Activated T-helper 17 cell treated with anti-CD3 and anti-CD28 coated beads, Interleukin-2, amount 50 U/mL, for 72 hours (primary cell): ENCODE measurements around the gene RBBP8NL. TPM values are rescaled to one million over a fixed set of nuclear protein-coding genes. Genes with fewer than 3 reads are reported as not detected.
"Not testable (repeated sequence)": the region's sequence is repeated elsewhere in the genome, so short reads cannot be mapped to it uniquely, and the experiment has no call there.

ENCODE experiments used
- ATAC-seq: fragments of 150-1000 bp; cut with Tn5 transposase; replicated peaks from 2 replicates; pipeline ENCODE4 v1.10.0; 2021; ENCODE audit warnings: mild to moderate bottlenecking, moderate library complexity
- H3K27ac Mint-ChIP-seq: one replicate; pipeline ENCODE4 v1.8.0; 2022; ENCODE audit warnings: mixed read lengths
- H3K27me3 Mint-ChIP-seq: one replicate; pipeline ENCODE4 v1.8.0; 2022; ENCODE audit warnings: mixed read lengths
- H3K36me3 Mint-ChIP-seq: one replicate; pipeline ENCODE4 v1.8.0; 2022; ENCODE audit warnings: low read depth, mild to moderate bottlenecking, mixed read lengths
- H3K4me1 Mint-ChIP-seq: one replicate; pipeline ENCODE4 v1.8.0; 2022; ENCODE audit warnings: mixed read lengths
- H3K4me3 Mint-ChIP-seq: one replicate; pipeline ENCODE4 v1.8.0; 2022; ENCODE audit warnings: mild to moderate bottlenecking, mixed read lengths
- H3K9me3 Mint-ChIP-seq: one replicate; pipeline ENCODE4 v1.8.0; 2022; ENCODE audit warnings: mixed read lengths
- total RNA-seq, 2 donors: library from RNA; stranded (reverse); gene quantifications; one replicate each; pipeline ENCODE4 v1.2.3, GENCODE V29; 2022

RBBP8NL gene
- total RNA-seq, 2 donors from 2014 or later, result not detected

GRCh38 chr20:62381202-62381797 lies 46.0 kb downstream of the RBBP8NL start:
- Mint-ChIP-seq H3K27ac (no peak overlapping the region), H3K27me3 (no peaks in the 10 kb centered on the region), H3K4me3 (no peak overlapping the region), H3K4me1 (peaks cover 14% of the 10 kb centered on the region), H3K9me3 (no peaks in the 10 kb centered on the region), H3K36me3 (peaks cover 12% of the 10 kb centered on the region)
- ATAC-seq, result no peak

GRCh38 chr20:62378215-62378614 lies 49.1 kb downstream of the RBBP8NL start:
- Mint-ChIP-seq H3K9me3 (no peaks in the 10 kb centered on the region), H3K27me3 (peaks cover 4% of the 10 kb centered on the region), H3K4me3 (no peak overlapping the region), H3K27ac (no peak overlapping the region), H3K4me1 (peaks cover 9% of the 10 kb centered on the region), H3K36me3 (peaks cover 7% of the 10 kb centered on the region)
- no peak for ATAC-seq

GRCh38 chr20:62377615-62378178 lies 49.6 kb downstream of the RBBP8NL start:
- no peak overlapping the region for H3K27ac Mint-ChIP-seq
- no peak overlapping the region for H3K4me3 Mint-ChIP-seq
- H3K4me1 Mint-ChIP-seq, result peaks cover 12% of the 10 kb centered on the region
- no peaks in the 10 kb centered on the region for H3K9me3 Mint-ChIP-seq
- H3K27me3 Mint-ChIP-seq, result peaks cover 9% of the 10 kb centered on the region
- ATAC-seq, result no peak
- peaks cover 7% of the 10 kb centered on the region for H3K36me3 Mint-ChIP-seq

- no peaks in the 10 kb centered on the region for H3K9me3 Mint-ChIP-seq
- no peak for ATAC-seq
- no peak overlapping the region for H3K4me3 Mint-ChIP-seq
- peaks cover 10% of the 10 kb centered on the region for H3K4me1 Mint-ChIP-seq
- no peak overlapping the region for H3K27ac Mint-ChIP-seq
- peaks cover 5% of the 10 kb centered on the region for H3K36me3 Mint-ChIP-seq
- H3K27me3 Mint-ChIP-seq, result peaks cover 9% of the 10 kb centered on the region
Observed at GRCh38 chr20:62377064-62377461, 50.3 kb downstream of the RBBP8NL start.

DNA sequence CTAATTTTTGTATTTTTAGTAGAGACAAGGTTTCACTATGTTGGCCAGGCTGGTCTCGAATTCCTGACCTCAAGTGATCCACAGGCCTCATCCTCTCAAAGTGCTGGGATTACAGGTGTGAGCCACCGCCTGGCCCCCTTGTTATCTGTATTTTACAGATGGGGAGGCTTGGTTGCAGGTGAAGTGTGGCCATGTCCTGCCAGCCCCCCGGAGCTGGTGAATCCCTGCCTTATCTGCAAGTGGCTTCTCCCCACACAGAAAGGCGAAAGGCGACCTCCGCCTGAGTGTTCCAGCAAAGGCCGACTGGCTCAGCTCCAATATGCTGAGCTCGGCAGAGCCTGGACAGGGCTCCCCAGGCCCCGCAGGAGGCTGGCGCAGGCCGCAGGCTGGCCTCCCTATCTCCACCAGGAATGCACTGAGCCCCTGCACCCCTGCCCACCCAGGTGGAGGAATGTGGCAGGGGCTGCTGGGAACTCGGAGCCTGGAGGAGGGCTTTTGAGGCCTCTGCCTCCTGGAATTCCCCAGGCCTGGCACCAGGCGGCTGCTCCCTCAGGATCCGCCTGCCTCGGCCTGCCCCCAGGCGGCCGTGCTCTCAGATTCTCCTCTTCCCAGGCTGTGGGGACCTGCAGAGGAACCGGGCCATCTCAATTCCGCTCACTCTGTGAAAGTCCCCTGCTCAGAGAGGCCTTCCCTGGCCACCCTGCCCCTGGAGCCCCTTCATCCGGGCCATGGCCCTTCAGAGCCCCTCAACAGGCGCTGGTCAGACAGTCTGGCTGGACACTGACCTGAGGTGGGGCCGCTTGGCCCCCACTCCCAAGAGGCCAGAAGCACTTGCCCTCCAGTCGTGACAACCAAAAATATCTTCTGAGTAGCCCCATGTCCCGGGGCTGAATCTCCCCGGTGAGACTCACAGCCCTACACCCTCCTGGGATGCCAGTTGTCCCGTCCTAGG lies 51.0 kb downstream of the RBBP8NL start:
- no peak overlapping the region for H3K4me3 Mint-ChIP-seq
- H3K36me3 Mint-ChIP-seq, result no peaks in the 10 kb centered on the region
- peaks cover 9% of the 10 kb centered on the region for H3K27me3 Mint-ChIP-seq
- ATAC-seq, result no peak
- H3K9me3 Mint-ChIP-seq, result no peaks in the 10 kb centered on the region
- no peak overlapping the region for H3K27ac Mint-ChIP-seq
- peaks cover 6% of the 10 kb centered on the region for H3K4me1 Mint-ChIP-seq

DNA sequence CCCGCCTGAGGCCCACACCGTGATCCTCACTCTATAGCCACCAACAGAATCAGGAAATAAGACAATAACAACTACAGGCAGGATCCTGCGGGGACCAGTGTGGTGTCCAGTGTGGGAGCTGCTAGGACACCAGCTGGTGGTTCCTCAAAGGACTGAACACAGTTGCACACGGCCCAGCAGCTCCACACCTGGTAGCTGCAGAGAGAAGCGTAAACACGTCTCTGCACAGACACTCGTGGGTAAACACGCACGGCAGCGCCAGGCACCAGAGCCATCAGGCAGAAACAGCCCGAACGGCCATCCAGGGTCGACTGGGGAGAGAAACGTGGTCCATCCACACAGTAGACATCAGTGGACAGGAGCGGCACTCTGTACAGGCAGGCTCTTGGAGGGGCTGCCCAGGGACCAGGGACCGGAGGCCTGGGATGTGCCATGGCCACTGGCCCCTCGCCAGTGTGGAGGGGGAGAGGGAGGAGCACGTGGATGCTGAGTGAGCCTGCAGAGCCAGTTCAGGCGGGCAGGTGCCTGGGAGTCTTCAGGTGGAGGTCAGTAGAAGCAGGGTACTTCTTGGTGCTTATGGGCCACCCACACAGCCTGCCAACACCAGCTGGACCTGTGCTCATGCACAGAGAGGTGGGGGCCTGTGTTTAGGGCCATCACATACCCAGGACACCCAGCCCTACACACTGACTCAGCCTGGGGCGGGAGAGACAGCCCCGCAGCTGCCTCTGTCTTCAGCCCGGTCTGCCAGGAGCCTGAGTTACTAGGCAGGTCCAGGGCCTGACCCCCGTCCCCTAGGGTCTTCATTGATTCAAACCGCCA lies 52.8 kb downstream of the RBBP8NL start:
- H3K27me3 Mint-ChIP-seq, result peaks cover 10% of the 10 kb centered on the region
- H3K4me1 Mint-ChIP-seq, result peaks cover 6% of the 10 kb centered on the region

DNA sequence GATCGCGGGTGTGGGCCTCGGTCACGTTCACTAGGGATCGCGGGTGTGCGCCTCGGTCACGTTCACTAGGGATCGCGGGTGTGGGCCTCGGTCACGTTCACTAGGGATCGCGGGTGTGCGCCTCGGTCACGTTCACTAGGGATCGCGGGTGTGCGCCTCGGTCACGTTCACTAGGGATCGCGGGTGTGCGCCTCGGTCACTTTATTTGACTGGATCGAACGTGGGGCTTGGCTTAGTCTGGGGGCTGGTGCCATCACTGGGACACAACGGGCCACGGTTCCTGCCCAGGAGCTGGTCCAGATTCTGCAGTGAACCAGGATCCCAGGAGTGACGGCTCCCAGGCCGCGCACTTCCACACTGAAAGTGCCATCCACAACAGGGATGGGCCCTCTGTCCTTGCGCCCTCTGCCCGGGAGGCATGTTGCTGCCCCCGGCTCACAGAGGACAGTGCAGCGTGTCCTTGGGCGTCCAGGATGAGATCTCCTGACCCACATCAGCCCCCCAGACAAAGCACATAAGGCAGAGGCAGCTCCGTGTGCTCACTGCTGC lies 53.6 kb downstream of the RBBP8NL start:
- Mint-ChIP-seq H3K27me3 (peaks cover 13% of the 10 kb centered on the region), H3K27ac (peak overlapping the region; percentile 55)
- not testable (repeated sequence) for H3K9me3 Mint-ChIP-seq, ATAC-seq, H3K4me1 Mint-ChIP-seq, H3K4me3 Mint-ChIP-seq, H3K36me3 Mint-ChIP-seq

More for the DNA sequence above, 52.8 kb downstream of the RBBP8NL start:
- ATAC-seq, result no peak
- Mint-ChIP-seq H3K27ac (peak overlapping the region; percentile 55), H3K4me3 (no peak overlapping the region), H3K9me3 (no peaks in the 10 kb centered on the region), H3K36me3 (no peaks in the 10 kb centered on the region)

GRCh38 chr20:62372042-62372993 lies 55.0 kb downstream of the RBBP8NL start:
- Mint-ChIP-seq H3K36me3 (no peaks in the 10 kb centered on the region), H3K27ac (no peak overlapping the region), H3K9me3 (no peaks in the 10 kb centered on the region), H3K27me3 (peaks cover 18% of the 10 kb centered on the region), H3K4me1 (peaks cover 6% of the 10 kb centered on the region), H3K4me3 (no peak overlapping the region)
- no peak for ATAC-seq

GRCh38 chr20:62371588-62372041 lies 55.7 kb downstream of the RBBP8NL start:
- no peak for ATAC-seq
- Mint-ChIP-seq H3K36me3 (no peaks in the 10 kb centered on the region), H3K9me3 (no peaks in the 10 kb centered on the region), H3K4me3 (no peak overlapping the region), H3K4me1 (peaks cover 6% of the 10 kb centered on the region), H3K27ac (no peak overlapping the region), H3K27me3 (peaks cover 18% of the 10 kb centered on the region)

- no peaks in the 10 kb centered on the region for H3K9me3 Mint-ChIP-seq
- H3K4me1 Mint-ChIP-seq, result peaks cover 6% of the 10 kb centered on the region
- no peak overlapping the region for H3K27ac Mint-ChIP-seq
- no peaks in the 10 kb centered on the region for H3K36me3 Mint-ChIP-seq
- ATAC-seq, result no peak
- H3K27me3 Mint-ChIP-seq, result peaks cover 18% of the 10 kb centered on the region
- no peak overlapping the region for H3K4me3 Mint-ChIP-seq
Observed at GRCh38 chr20:62370807-62371587, 56.3 kb downstream of the RBBP8NL start.

GRCh38 chr20:62370115-62370806 lies 57.1 kb downstream of the RBBP8NL start:
- ATAC-seq, result peak; percentile 63
- H3K4me3 Mint-ChIP-seq, result no peak overlapping the region
- peaks cover 6% of the 10 kb centered on the region for H3K4me1 Mint-ChIP-seq
- no peaks in the 10 kb centered on the region for H3K9me3 Mint-ChIP-seq
- no peaks in the 10 kb centered on the region for H3K36me3 Mint-ChIP-seq
- H3K27me3 Mint-ChIP-seq, result peaks cover 20% of the 10 kb centered on the region
- no peak overlapping the region for H3K27ac Mint-ChIP-seq

GRCh38 chr20:62369815-62370114 lies 57.6 kb downstream of the RBBP8NL start:
- no peaks in the 10 kb centered on the region for H3K9me3 Mint-ChIP-seq
- ATAC-seq, result no peak
- H3K27ac Mint-ChIP-seq, result no peak overlapping the region
- H3K27me3 Mint-ChIP-seq, result peaks cover 25% of the 10 kb centered on the region
- peaks cover 6% of the 10 kb centered on the region for H3K4me1 Mint-ChIP-seq
- H3K36me3 Mint-ChIP-seq, result no peaks in the 10 kb centered on the region
- H3K4me3 Mint-ChIP-seq, result no peak overlapping the region
